VCaP (cell line): ENCODE data around the gene SPTY2D1.
A peak's percentile ranks its signal among the peaks of the same experiment; 100 is the strongest.
"Not testable (repeated sequence)": the region's sequence is repeated elsewhere in the genome, so short reads cannot be mapped to it uniquely, and the experiment has no call there.

ENCODE experiments used
- H3K27ac ChIP-seq: fragments of 450-650 bp; 2 replicates; pipeline ENCODE4 v1.5.1; 2017
- CTCF ChIP-seq: fragments of 450-650 bp; conservative IDR thresholded peaks from 2 replicates; pipeline ENCODE4 v1.5.1; 2017; ENCODE audit warnings: mild to moderate bottlenecking, moderate library complexity

Gene SPTY2D1

DNA sequence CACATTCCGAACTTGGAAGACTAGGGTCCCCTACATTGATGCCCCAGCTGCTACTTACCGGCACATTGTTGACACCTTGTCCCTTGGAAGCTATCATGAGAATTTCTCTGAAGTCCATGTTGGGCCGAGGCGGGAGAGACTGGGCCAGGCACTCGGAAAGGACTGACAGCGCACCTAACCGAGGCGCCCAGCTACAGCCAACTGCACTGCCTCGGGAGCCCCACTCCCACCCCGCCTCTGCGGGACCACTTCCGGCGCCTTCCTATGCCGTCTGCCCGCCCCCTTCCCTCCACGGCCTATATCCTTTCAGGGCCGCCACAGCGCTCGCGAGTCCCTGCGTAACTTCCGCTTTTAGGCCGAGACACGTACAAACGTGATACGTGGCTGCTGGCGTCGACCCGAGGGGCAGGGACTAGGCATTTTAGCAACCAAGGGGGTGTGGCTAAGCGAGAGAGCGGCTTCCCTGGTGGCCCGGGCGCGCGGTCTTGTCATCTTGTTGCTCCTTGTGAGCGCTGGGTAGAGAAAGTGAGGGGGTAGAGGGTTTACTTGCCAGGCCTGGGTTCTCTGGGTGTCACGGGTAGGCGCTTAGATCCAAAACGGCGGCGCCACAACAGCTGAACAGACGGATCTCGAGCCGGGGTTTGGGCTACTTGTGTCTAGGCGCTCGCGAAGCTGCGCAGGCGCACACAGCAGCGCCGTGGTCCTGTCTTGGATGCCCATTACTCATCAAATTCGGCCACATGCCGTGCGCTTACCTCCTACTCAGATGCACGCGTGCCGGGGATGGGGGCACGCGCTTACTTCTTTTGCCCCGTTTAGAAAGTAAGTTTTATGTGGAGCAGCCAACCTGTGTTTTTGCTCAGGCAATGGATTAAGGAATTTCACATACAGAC, at the start of gene SPTY2D1:
Gene SPTY2D1 (minus strand): TSS at position 203 of the 893 bp plus-strand sequence. CDS start 85 bp downstream, at position 118.
- peak within 1 kb of the TSS; percentile 81 for H3K27ac ChIP-seq
- TF ChIP-seq CTCF, result no peak

- TF ChIP-seq CTCF, result no peak
- H3K27ac ChIP-seq, result no peak overlapping the region
Measured at GRCh38 chr11:18682466-18682865, 48.3 kb upstream of the SPTY2D1 start.

- not testable (repeated sequence) for H3K27ac ChIP-seq
Measured at GRCh38 chr11:18681949-18682348, 47.8 kb upstream of the SPTY2D1 start.

DNA sequence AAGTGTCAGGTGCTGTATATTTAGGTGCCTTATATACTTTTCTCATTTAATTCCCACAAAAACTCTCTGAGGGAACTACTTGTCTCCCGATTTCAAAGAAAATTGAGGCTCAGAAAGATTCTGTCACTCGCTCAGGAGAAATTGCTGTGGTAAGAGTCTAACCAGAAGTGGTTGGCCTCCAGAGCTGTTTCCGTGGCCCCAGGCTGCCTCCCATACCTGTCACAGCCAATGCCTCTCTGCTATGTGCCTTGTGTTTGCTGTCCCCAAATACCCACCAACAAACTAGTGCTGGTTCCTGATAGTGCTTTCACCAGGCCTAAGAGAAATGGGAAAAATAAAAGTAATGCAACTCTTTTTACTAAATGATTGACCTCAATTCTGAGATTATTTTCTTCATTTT, 43.4 kb upstream of the SPTY2D1 start:
- no peak overlapping the region for H3K27ac ChIP-seq
- no peak for TF ChIP-seq CTCF

DNA sequence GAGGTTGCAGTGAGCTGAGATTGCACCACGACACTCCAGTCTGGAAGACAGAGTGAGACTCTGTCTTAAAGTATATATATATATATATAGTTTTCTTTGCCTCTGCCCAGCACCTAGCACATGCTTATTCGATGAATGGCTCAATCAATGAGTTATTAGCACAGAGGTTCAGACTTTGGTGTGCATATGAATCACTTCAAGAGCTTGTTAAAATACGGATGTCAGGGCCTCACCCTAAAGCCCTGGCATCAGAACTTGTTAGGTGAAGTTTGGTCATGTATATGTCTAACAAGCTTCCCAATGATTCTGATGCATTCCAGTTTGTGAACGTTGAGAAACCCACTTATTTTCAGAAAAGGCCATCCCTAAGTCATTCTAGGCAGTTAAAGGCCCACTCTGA, 42.7 kb upstream of the SPTY2D1 start:
- TF ChIP-seq CTCF, result no peak
- no peak overlapping the region for H3K27ac ChIP-seq

DNA sequence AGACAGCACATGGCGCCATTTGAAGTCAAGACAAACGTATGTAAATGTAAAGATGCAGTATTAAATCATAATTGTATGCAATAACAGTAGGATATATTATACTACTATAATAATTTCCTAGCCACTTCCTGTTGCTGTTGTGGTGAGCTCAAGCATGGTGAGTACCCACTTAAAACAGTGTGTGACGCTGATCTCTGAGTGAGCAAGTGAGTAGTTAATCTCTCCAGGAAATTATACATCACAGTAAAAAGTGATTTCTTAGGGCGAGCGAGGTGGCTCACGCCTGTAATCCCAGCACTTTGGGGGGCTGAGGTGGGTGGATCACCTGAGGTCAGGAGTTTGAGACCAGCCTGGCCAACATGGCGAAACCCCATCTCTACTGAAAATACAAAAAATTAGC, 38.1 kb upstream of the SPTY2D1 start:
- H3K27ac ChIP-seq, result not testable (repeated sequence)

DNA sequence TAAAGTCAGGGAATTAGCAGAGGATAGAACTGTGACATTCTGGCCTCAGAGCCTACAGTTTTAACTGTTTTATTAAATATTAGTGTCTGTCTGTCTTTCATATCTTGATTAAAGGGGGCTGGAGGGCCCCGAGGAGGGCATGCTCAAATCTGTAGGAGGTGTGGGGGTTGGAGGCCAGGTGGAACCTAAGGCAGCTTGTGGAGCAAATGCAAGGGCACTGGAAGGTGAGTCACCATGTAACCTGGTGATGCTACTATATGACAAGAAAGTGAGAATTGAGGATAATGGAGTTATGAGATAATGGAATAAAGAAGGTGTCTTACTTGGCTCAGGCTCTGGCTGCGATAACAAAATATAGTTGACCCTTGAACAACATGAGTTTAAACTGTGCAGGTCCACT, 37.1 kb upstream of the SPTY2D1 start:
- TF ChIP-seq CTCF, result no peak
- H3K27ac ChIP-seq, result no peak overlapping the region

DNA sequence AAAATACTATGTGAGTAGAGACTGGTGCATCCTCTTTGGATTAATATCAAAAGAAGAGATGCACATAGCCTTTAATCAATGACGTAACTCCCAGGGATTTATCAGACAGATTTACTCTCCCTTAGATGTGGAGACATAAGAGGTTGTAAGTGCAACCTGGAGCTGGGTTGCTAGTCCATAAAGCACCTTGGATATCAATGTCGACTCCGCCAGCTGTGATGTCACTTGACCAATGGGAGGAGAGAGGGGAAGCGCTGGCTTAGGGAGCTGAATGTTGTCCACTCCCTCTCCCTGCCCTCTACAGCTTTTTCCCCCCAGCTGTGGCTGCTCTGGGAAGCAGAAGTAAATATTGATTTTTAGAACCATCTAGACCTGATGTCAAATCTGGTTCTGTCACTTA, 35.6 kb upstream of the SPTY2D1 start:
- no peak for TF ChIP-seq CTCF
- peak overlapping the region; percentile 72 for H3K27ac ChIP-seq
